NOMO-1 (cell line): Measurements from ENCODE around the gene SNX32.

Source experiments
- DNase-seq, 2 experiments: peaks; one replicate each; lab custom pipeline; 2025; ENCODE audit not compliant: unreplicated experiment in 2 of 2; lab: John Stamatoyannopoulos, UW

Gene SNX32

DNA sequence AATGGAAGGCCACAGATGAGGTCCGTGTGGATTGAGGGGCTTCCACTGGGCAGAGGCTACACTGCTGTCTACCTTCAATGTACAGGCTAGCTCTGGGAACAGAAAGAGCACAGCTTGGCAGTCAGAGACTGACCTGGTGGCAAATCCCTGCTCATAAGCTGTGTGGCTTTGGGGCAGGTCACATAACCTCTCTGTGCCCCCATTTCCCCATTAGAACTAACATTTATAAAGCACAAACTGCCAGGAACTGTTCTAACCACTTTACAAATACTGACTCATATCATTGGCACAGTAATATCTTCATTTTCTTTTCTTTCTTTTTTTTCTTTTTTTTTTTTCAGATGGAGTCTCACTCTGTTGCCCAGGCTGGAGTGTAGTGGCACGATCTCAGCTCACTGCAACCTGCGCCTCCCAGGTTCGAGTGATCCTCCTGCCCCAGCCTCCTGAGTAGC is 63.3 kb downstream of the SNX32 start:
- DNase-seq: no peak

DNA sequence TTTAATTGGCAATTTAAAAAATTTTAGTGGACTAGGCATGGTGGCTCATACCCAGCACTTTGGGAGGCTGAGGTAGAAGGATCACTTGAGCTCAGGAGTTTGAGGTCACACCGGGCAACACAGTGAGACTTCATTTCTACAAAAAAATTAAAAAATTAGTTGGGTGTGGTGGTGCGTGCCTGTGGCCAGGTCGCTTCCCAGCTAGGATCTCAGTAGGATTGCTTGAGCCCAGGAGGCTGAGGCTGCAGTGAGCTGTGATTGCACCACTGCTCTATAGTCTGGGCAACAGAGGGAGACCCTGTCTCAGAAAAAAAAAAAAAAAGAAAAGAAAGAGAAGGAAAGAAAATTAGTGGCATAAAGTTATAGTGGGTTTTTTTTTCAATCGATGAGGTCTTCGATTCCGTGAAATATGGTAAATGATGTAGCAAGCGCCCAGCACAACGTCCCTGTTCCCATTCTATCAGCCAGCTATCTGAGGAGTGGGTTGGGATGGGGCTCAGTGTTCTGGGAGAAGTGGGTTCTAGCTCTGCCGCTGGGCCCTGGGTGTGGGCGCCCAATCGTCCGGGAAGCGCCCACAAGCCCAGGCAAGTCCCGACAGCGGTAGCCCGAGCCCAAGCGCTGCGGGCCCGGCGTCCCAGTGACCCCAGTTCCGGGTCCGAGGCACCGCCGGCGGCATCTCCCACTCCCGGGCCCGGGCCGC is 65.0 kb downstream of the SNX32 start:
- DNase-seq: no peak

DNA sequence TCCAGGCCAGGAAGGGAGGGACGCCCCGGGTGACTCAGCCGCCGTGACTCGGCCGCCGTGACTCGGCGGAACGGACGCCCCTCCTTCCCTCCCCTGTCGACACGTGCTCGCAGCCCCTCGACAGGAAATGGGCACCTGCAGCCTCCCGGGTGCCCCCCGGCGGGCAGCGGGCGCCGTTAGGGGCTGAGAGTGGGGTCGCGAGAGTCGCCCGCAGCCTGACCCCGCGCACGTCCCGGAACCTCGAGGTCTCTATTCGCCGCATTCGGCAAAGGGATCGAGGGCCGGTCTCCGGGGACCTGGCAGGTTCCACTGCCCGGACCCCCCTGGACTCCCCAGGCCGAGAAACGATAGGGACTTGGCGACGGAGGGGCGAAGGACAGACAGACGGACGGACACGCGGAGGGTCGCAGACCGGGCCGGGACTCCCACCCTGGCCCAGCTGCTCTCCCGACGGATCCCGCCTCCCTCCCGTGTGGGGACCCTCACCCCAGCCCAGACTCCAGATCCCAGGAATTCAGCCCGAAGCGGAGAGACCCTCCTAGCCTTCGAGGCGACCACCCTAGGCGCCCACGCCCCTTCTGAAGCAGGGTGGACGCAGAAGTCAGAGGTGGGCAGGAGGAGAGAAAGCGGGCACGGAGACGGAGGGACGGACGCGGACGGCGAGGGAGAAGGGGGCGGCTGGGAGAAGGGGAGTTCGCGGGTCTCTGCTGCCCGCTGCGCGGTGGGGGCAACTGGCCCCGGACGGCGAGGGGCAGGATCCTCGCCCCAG is 65.8 kb downstream of the SNX32 start:
- DNase-seq: peak; percentile 44 to 61

DNA sequence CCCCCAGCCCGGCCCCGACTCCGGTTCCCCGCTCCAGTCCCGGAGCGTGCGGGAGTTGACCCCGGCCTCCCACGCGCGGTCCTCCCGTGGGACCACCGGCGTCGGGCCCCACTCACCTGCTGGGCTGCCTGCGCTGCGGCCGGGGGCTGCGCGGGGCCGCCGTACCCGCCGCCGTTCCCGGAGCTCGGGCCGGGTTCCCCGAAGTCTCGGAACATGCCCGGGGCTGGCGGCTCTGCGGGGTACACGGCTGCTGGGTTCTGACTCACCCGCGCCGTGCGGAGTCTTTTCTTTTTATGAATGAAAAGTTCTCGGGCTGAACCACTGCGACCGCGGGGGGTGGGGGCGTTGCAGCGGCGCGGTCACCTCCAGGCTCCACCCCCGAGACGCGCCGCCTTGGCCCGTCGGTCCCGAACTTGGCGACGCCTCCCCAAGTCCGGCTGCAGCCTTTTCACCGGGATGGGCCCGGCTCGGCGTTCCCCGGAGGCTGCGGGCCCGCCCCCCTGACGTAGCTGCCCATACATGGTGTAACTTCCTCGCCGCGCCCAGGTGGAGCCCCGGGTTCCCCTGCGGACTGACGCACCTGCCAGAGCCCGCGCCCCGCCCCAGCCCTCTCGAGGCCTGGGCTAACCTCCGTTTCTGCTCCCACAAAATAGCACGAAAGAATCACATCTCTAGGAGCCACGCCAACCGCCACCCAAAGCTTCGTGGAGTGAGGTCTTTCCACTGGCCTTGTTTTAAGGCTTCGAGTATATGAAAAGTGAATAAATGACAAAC is 66.5 kb downstream of the SNX32 start, which contains the start of gene FOSL1:
TSS of gene FOSL1 (minus strand) at position 264 of the 774 bp plus-strand sequence. CDS start at position 215, 49 bp downstream.
- peak; percentile 77 to 92 for DNase-seq

DNA sequence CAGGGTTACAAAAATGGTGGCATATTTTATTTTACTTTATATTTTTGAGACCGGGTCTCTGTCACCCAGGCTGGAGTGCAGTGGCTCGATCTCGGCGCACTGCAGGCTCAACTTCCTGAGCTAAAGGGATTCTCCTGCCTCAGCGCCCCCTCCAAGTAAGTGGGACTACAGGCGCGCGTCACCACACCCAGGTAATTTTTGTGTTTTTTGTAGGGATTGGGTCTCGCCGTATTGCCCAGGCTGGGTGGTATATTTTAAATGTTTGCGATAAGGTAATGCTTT is 67.1 kb downstream of the SNX32 start:
- DNase-seq: no peak

DNA sequence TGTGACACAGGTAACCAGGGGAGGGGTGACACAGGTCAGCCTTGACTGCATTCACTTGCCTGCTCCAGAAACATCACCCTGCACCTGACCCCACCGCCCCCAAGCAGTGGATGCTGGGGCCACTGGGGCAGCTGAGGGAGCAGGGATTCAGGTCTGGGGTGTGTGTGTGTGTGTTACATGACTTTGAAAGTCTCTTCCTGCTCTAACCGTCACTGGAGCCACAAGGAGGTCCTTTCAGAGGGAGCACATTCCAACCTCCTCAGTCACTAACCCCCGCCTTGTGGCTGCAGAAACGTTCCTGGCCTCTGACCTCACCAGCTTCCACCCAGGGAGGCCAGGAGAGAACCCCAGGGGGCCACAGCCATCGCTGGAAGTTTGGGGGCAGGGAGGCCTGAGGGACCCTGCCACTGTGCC is 69.3 kb downstream of the SNX32 start:
- no peak for DNase-seq
